OCI-M1 (cell line): ENCODE measurements around the gene CLCNKA.
A peak's percentile ranks its signal among the peaks of the same experiment; 100 is the strongest.
"Not testable (repeated sequence)": the region's sequence is repeated elsewhere in the genome, so short reads cannot be mapped to it uniquely, and the experiment has no call there.

Experiments
- DNase-seq: peaks from one replicate; lab custom pipeline; 2025; lab: John Stamatoyannopoulos, UW

Gene CLCNKA

DNA sequence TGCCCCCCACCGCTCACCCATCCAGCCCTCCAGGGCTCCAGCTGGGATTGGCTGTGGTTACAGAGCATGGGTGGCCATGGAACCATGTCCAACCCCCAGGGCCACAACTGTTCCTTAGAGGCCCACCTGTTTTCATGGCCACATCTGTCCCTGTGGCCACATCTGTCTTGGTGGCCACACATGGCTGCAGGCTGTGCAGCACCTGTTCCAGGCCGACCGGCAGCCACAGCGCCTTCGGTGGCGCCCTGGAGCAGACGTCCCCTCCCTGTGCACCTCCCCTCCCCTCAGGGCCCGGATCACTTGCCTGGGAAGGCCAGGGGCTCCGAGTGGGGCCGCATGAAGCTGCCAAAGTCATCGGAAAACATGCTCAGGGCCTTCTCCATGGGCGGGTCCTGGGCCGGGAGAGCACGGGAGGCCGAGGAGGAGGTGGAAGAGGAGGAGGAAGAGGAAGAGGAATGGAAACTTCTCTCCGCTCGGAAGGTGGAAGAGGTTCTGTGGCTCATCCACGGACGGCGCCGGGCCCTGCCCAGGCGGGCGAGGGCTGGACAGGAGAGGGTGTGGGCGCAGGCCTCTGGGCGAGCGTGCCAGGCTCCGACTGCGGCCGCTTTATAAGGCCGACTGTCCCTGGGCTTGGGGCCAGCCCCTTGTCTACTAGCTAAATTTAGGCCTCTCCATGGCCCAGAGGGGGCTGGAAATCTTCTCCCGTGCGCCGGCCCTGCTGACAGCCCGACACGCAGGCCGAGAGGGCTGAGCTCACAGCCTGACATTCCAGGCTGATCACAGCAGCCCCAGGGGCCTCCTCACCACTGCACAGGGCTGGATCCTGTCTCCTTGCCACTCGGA lies 4.2 kb upstream of the CLCNKA start, which contains the start of gene HSPB7:
TSS of gene HSPB7 (minus strand) at position 583 of the 843 bp plus-strand sequence. CDS start at position 503, 80 bp downstream.
- no peak for DNase-seq

DNA sequence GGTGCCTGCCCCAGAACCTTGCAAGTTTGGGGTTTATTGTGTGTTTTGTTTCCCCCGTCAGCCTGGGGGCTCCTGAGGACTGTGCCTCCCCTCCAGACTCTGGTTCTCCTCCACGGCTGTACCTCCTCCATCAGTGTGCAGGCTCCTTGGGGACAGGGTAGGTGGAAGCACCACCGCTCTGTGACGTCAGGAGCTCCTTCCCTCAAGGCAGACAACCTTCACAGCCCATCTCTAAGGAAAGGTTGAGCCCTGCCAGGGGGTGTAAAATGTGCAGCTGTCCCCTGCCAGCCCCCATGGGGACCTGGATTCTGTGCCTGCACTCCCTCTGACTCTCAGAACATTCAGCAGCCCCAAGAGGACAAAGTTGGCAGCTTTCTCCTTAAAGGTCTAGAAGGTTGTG lies 3.5 kb upstream of the CLCNKA start:
- DNase-seq, result no peak

DNA sequence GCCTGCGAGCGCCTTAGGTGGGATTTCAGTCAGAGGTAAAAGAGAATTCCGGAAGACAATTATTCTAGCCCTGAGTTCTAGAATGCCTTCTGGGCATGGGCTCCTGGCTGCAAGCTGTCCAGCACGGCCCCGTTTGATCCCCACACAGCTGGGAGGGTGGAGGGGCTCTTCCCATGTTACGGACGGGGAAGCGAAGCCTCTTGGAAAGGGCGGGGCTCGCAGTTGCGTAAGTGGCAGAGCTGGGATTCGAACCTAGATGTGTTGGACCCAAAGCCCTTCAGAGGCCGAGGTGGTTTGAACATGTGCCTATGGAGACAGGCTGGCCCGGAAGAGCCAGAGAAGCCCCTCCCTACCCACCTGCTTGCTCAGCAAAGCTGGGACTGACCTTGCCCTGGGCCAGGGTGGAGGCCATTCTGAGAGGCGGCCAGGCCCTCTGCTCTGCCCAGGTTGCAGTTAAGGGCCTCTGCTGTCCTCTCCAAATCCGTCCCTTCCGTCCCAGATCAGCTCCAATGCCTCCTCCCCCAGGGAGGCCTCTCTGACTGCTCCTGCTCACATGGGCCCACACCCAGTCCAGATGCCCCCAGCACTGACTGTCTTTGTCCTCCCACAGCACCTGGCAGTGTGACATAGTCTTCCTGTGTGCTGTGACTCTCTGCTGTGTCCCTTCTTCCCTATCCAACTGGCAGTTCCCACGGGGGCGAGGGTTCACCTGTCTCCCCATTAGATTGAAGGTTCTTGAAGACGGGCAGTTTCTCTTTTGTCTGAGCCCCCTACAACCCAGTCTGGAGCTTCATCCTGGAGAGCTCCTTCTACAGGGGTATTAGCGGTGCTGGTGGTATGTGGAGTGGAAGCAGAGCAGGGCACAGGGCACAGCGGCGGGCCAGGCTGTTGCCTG lies 2.8 kb upstream of the CLCNKA start:
- no peak for DNase-seq

DNA sequence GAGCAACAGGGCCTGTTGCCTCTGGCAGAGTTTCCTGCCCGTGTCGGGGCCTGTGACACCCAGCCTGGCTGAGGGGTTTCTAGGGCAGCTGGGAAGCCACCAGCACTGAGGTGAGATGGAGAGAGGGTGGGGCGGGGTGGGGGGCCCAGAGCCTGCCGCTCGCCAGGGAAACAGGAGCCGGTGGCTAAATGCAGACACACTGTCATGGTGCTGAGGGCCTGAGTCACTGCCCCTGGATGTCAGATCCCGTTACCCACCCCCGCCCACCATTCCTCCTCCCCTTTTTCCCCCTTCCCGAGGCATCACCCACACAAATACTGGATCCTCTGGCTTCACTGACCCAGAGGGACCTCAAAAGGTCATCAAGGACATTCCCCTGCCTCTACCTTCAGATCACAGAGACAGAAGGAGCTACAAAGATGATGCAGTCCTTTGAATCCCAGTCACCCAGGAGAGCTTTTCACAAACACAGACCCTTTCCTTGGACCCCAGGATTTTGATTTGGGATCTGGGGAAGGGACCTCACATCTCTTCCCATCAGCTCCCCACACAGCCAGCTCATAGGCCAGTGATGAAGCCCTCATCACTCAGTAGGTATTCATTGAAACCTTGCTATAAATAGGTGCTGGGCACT lies 2.1 kb upstream of the CLCNKA start:
- no peak for DNase-seq

DNA sequence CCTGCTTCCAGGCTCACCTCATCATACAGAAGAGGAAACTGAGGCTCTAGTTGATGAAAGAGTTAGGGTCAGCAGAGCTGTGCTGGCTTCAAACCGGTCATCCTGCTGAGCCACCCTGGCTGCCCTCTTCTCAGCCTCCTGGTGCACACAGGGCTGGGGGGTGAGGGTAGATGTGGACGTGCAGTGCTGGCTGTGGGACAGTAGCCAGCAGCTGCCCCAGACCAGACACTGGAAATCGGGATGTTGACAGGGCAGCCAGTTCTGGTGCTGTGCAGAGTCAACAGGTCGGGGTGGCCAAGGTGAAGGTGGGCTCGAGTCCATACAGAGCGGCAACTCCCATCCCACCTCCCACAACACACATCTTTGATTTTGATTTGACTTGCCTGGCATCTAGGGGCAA lies 1.5 kb upstream of the CLCNKA start:
- DNase-seq, result no peak

DNA sequence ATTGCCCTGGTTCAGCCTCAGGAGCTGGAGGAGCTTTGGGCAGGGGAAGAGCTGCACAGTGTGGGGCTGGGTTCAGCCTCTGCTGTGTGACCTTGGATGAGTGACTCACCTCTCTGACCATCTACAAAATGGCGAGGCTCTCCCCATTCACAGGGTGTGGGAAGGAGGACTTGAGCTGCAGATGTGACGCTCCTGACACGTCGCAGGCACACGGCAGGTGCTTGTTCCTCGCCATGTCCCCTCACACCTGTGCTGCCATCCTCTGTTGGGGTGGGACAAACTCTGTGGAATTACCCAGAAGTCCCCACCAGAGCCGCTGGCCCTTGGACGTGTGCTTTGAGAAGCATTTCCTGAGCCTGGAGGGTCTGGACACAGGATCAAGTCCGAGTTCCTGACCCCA lies 958 bp upstream of the CLCNKA start:
- not testable (repeated sequence) for DNase-seq

DNA sequence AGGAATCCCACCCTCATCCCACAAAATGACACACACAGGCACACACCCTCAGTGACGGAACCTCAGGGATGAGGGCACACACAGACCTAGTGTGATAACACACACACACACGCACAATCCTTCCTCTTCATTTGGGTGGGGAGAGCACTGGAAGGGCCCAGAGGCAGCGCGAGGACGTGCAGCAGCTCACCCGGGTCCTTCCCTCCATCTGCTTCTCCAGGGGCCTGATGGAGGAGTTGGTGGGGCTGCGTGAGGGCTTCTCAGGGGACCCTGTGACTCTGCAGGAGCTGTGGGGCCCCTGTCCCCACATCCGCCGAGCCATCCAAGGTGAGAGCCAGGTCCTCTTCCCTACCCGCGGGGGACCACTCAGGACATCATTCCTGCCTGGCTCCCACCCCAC lies 557 bp downstream of the CLCNKA start:
- no peak for DNase-seq

DNA sequence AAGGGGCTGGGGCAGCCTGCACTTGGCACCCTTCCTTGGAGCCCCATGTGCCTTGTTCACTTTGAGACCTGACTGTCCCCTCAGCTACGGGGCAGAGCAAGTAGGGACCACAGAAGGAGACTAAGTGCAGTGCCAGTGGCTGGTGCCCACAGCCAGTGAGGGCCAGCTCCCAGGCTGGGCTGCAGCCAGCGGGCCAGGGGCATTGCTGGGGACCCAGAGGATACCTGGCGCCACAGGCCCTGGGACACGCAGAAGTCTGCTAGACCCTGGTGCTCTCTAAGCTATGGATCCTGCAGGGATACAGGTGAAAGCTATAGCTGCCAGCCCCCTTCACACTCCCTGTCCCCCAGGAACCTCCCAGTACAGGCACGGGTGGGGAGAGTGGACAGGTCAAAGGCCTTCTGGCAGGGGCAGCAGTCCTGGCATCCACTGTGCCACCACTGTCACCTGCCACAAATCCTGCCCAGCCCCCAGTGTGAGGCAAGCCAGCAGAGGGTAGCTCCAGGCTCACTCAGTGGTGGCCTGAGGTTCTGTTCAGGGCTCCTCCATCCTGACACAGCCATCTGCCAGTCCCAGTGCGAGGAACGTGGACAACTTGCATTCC lies 1.3 kb downstream of the CLCNKA start:
- DNase-seq, result no peak

DNA sequence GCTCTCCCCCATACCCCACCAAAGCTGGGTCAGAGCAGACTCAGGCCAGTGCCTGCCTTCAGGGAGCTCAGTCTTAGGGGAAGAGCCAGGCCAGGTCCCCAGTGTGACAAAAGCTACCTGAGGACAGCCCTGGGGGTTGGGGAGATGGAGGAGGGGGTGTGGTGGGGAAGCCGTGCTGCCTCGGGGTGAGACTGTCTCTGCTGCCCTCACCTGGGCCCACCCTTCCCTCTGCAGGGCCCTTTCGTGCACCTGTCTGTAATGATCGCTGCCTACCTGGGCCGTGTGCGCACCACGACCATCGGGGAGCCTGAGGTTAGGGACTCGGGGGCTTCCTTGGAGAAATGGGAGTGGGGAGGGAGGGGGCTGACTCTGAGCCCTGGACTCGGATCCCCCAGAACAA lies 4.5 kb downstream of the CLCNKA start:
- not testable (repeated sequence) for DNase-seq

DNA sequence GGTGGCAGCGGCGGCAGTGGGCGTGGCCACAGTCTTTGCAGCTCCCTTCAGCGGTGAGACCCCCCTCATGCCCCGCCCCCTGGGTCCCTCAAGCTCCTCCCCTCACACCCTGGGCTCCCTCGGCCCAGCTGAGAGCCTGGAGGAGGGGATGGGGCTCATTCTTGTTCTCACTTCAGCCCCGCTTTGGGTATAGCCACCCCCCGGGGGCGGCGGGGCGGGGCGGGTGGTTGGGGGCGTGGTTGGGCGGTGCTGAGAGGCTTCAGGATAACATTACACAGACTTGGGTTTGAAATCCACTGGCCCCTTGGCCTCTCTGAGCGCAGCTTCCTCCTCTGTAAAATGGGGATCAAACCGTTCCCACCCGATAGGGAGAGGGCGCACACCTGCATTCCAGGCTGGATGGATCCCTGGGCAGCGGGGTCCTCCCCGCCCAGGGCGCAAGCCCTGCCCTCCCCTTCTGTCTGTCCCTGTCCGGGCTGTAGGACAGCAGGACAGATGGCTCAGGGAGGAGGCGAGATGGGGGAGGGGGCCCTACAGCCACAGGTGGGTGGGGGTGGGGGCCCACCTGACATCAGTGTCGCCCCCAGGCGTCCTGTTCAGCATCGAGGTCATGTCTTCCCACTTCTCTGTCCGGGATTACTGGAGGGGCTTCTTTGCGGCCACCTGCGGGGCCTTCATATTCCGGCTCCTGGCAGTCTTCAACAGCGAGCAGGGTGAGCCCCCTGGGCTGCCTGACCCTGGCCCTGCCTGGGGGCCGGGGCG lies 5.1 kb downstream of the CLCNKA start:
- DNase-seq, result peak; percentile 51

DNA sequence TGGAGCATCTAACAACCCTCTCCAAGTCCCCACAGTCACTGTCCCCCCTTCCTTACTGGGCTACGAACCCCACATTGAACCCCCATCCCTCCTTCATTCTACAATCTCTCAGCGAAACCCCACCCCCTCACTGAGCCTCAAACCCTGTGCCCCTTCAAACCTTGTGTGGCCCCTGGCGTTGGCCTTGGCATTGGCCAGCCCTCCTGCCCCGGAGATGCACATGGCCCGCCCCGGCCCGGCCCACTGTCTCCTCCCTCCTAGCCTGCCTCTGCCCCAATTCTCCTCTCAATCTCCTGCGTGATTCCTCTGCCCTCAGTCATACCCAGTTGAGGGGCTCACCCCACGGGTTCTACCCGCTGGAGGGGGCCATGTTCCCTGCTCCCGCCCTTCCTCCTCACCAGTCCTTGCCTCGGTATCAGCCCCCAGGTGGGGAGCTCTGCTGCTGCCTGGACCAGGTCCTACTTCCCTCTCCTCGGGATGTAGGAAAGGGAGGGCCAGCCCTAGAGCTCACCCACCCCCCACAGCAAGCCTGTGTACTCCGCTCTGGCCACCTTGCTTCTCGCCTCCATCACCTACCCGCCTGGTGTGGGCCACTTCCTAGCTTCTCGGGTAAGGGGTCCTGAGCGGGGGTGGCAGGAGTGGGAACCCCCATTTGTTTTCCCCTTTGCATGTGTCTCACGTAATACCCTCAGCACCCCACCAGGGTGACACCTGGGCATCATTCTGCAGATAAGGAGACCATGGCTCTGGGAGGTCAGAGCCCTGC lies 6.6 kb downstream of the CLCNKA start:
- DNase-seq, result no peak

DNA sequence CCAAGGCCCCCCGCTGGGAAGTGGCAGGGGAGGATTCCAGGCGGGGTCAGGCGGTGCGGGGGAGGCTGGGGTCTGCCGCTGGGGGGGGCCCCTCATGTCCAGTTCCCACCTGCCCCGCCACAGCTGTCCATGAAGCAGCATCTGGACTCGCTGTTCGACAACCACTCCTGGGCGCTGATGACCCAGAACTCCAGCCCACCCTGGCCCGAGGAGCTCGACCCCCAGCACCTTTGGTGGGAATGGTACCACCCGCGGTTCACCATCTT lies 7.1 kb downstream of the CLCNKA start:
- not testable (repeated sequence) for DNase-seq

DNA sequence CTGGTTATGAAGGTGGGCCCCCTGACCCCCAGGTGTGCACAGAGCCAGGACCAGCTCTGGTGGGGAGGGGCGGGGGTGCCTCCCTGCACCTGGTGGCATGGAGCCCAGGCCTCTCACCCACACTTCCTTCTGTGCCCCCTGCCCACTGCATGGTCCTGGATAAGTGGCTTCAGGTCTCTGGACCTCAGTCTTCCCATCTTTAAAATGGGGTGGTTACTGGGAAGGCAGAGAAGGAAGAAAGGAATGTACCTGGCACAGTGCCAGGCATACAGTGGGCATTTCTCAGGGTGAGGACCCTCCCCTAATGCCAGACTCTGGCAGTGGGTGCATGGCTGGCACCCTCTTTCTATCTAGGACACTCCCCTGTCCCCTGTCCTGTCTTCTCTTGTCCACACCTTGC lies 7.5 kb downstream of the CLCNKA start:
- no peak for DNase-seq

DNA sequence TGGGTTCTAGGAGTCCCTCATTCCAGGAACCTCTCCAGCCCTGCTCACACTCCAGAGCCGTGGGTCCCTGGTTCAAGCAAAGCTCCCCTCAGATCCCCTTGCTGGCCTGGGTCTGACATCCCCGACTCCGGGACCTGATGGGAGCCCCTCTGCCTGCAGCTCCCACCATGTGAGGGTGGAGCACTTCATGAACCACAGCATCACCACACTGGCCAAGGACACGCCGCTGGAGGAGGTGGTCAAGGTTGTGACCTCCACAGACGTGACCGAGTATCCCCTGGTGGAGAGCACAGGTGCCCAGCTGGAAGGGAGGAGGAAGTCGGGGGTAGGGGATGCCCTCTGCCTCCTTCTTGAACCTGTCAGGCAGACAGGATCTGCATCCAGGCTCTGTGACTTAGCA lies 9.7 kb downstream of the CLCNKA start:
- no peak for DNase-seq

DNA sequence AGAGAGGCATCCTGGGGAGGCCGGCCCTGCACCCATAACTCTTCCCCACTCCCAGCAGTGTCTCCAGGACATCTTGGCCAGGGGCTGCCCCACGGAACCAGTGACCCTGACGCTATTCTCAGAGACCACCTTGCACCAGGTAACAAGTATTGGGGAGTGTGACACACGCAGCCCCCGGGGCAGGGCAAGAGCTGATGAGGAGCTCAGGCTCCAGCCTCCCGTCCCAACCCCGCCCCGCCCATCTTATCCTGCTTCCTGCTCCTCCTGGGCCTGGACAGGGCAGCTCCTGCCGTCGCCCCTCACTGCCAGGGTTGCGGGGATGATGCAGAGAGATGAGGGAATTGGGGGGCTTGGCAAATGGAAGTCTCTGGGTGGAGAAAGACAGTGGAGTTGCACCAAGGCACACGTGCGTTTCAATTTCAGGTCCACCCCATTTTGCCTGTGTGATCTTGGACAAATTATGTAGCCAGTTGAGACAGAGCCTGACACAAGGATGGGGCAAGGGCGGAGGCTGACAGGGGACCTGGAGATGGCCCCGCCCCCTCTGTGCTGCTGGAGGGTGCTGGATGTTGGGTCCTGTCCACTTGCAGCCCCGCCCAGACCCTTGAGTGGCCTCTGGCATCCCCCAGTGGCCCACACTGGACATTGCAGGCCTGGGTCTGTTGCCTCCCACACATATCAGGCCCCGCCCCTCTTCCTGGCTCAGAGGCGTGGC lies 10.7 kb downstream of the CLCNKA start:
- DNase-seq, result peak; percentile 92

DNA sequence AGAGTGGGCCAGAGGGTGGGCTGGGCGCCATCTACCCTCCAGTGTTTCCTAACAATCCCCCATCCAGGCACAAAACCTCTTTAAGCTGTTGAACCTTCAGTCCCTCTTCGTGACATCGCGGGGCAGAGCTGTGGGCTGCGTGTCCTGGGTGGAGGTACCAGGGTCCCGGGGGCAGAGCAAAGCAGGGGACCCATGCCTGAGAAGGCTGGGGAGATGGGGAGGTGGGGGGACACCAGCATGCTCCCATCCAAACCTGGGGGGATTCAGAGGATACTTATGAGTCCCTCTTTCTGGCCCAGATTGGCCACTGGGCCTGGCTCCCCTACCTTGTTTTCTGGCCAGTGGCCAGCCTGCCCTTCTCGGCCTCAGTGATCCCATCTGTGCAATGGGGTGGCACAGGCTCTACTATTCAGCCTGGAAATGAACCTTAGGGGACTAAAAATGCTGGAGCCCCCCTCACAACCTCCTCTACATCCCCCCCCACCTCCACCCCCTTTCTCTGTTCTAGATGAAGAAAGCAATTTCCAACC lies 11.3 kb downstream of the CLCNKA start:
- not testable (repeated sequence) for DNase-seq

DNA sequence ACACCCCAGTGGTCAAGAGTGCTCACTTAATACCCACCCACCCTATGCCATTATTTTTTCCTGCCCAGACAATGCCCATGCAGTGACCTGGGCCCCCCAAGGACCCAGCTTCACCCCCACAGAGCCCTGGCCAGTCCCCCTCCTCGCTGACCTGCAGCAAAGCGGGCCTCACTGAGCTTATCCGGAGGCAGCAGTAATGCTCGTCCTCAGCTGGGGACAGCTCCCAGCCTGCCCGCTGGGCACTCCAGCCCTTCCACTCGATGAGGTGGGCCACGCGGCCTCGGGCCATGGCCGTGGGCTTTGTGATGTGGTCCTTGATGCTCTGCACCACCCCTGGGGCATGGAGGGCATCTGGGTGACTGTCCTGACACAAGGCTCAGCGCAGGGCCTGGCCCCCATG lies 14.6 kb downstream of the CLCNKA start:
- not testable (repeated sequence) for DNase-seq

DNA sequence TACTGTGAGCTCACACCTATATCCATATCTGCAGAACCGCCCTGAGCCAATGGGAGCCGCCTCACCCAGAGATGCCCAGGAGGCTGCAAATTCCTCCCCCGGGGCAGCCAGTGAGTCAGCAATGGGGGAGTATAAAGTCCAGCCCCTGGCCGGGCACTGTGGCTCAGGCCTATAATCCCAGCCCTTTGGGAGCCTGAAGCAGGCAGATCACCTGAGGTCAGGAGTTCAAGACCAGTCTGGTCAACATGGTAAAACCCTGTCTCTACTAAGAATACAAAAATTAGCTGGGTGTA lies 16.7 kb downstream of the CLCNKA start:
- DNase-seq, result no peak

DNA sequence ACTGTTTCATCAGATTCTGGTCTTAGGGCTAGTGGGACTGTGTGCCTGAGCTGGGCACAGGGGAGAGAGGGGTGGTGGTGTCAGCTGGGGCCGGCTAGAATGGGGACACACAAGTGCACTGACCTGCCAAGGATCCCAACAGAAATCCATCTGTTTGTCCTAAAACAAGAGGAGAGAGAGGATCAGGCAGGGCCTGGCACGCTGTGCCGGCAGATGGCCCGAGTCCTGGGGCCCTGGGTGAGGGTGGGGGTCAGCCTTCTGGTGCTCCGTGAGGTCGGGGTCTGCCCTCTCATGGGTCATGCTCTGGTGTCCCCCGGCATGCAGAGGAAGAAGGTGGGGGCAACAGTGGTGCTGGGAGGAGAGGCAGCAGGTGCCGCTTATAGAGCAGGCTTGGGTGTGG lies 18.0 kb downstream of the CLCNKA start:
- not testable (repeated sequence) for DNase-seq

DNA sequence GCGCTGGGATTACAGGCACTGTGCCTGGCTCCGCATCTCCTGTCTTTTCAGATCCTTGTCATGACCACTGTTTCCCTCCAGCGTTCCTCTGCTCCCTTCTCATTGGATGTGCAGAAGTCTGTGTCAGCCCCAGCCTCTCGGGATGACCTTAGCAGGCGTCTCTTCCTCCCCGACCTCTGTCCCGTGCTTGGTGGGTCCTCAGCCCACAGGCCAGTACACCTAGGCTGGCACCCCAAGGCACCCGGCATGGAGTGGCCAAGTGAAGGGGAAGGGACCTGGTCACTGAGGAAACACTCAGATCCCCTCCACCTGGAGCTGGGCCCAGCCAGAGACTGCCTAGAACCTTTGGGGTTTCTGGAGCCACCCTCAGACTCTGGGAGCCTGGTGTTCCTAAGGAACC lies 19.4 kb downstream of the CLCNKA start:
- no peak for DNase-seq
